Neural progenitor cell (in vitro differentiated cells): ENCODE results near the gene FRYL. TPM values are rescaled to one million over a fixed set of nuclear protein-coding genes. Genes with fewer than 3 reads are reported as not detected.

Source experiments
- DNase-seq: peaks from one replicate; pipeline ENCODE4 v3.0.0-alpha.2; 2016; ENCODE audit warnings: low spot score
- H2AFZ ChIP-seq: fragments of 200-600 bp; sonication (generic); replicated peaks from 2 replicates; pipeline ENCODE4 v1.6.1; 2016; ENCODE audit warnings: antibody characterized with exemption
- H3F3A ChIP-seq: fragments of 200-600 bp; sonication (generic); 2 replicates; pipeline ENCODE4 v1.6.1; 2016; ENCODE audit warnings: antibody characterized with exemption, low read depth
- H3K27ac ChIP-seq: fragments of 200-600 bp; sonication (generic); 2 replicates; pipeline ENCODE4 v1.5.1; 2016; ENCODE audit warnings: mild to moderate bottlenecking
- H3K27me3 ChIP-seq: fragments of 200-600 bp; sonication (generic); 2 replicates; pipeline ENCODE4 v1.6.1; 2016; ENCODE audit warnings: mild to moderate bottlenecking, moderate library complexity
- H3K36me3 ChIP-seq: fragments of 200-600 bp; sonication (generic); 2 replicates; pipeline ENCODE4 v1.5.1; 2016
- H3K4me1 ChIP-seq: fragments of 200-600 bp; sonication (generic); 2 replicates; pipeline ENCODE4 v1.6.1; 2016; ENCODE audit warnings: mixed run types
- H3K4me2 ChIP-seq: fragments of 200-600 bp; sonication (generic); 2 replicates; pipeline ENCODE4 v1.6.1; 2016
- H3K4me3 ChIP-seq: fragments of 200-600 bp; sonication (generic); 2 replicates; pipeline ENCODE4 v1.5.1; 2016
- H3K79me2 ChIP-seq: fragments of 200-600 bp; sonication (generic); 2 replicates; pipeline ENCODE4 v1.6.1; 2016; ENCODE audit warnings: low read depth
- H3K9ac ChIP-seq: fragments of 200-600 bp; sonication (generic); 2 replicates; pipeline ENCODE4 v1.6.1; 2016
- H3K9me3 ChIP-seq: fragments of 200-600 bp; sonication (generic); 2 replicates; pipeline ENCODE4 v1.5.1; 2016; ENCODE audit warnings: low read depth
- H4K20me1 ChIP-seq: fragments of 200-600 bp; sonication (generic); 2 replicates; pipeline ENCODE4 v1.6.1; 2016; ENCODE audit warnings: low read depth
- H3K27ac Mint-ChIP-seq: 3 replicates; pipeline ENCODE4 v1.8.0; 2021; ENCODE audit warnings: mixed read lengths
- H3K27me3 Mint-ChIP-seq: 2 replicates; pipeline ENCODE4 v1.8.0; 2022; ENCODE audit warnings: low read depth, mild to moderate bottlenecking, inconsistent platforms, moderate library complexity, mixed read lengths; ENCODE audit not compliant: insufficient read depth
- H3K36me3 Mint-ChIP-seq: 3 replicates; pipeline ENCODE4 v1.8.0; 2021; ENCODE audit warnings: mixed read lengths
- H3K4me1 Mint-ChIP-seq: 3 replicates; pipeline ENCODE4 v1.8.0; 2021; ENCODE audit warnings: mixed read lengths
- H3K4me3 Mint-ChIP-seq: 3 replicates; pipeline ENCODE4 v1.8.0; 2021; ENCODE audit warnings: mild to moderate bottlenecking, moderate library complexity, mixed read lengths
- H3K9me3 Mint-ChIP-seq: 3 replicates; pipeline ENCODE4 v1.8.0; 2020; ENCODE audit warnings: mixed read lengths
- EZH2 ChIP-seq: fragments of 200-600 bp; sonication (generic); IDR thresholded peaks from 2 replicates; pipeline ENCODE4 v1.6.1; 2017; ENCODE audit warnings: antibody characterized with exemption, mild to moderate bottlenecking, moderate library complexity
- EZH2phosphoT487 ChIP-seq: fragments of 200-600 bp; sonication (generic); IDR thresholded peaks from 2 replicates; pipeline ENCODE4 v1.6.1; 2017; ENCODE audit warnings: antibody characterized with exemption
- total RNA-seq: library from RNA; depleted of rRNA; stranded (reverse); fragments of >200 nt; gene quantifications from 2 replicates; pipeline ENCODE4 v1.2.3, GENCODE V29; 2015; ENCODE audit warnings: low replicate concordance
- TF ChIP-seq, protein P1 (sequence below): fragments of 200-600 bp; sonication (generic); IDR thresholded peaks from 2 replicates; pipeline ENCODE4 v1.5.1; 2017; ENCODE audit warnings: antibody characterized with exemption, mild to moderate bottlenecking

Gene FRYL
- total RNA-seq, 1 donor from 2014 or later: 70.5 TPM

DNA sequence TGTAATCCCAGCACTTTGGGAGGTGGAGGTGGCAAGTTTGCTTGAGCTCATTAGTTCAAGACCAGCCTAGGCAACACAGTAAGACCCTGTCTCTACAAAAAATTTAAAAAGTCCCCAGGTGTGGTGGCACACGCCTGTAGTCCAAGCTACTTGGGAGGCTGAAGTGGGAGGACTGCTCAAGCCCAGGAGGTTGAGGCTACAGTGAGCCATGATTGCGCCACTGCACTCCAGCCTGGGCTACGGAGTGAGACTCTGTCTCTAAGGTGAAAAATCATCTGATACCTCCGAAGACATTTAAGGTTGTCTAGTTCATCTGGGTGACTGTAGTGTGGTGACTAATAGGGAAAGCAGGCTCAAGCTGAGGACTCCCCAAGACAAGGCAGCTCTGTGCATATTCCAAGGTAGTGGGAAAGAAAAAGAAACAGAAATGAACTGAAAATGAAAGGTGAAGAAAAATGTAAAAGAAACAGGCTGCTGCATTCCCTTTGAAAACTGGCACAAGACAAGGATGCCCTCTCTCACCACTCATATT is 23.3 kb downstream of the FRYL start:
- no peak overlapping the region for H3K27ac ChIP-seq
- H2AFZ ChIP-seq: no peak overlapping the region
- Mint-ChIP-seq H3K27ac (no peak overlapping the region), H3K4me3 (no peak overlapping the region), H3K36me3 (peaks cover 49% of the 10 kb centered on the region), H3K27me3 (peaks cover 2% of the 10 kb centered on the region), H3K4me1 (no peaks in the 10 kb centered on the region), H3K9me3 (peaks cover 62% of the 10 kb centered on the region)
- no peaks in the 10 kb centered on the region for H3K4me1 ChIP-seq
- DNase-seq: no peak
- H3K9me3 ChIP-seq: no peaks in the 10 kb centered on the region
- peaks cover 8% of the 10 kb centered on the region for H4K20me1 ChIP-seq
- H3K36me3 ChIP-seq: peaks cover 11% of the 10 kb centered on the region
- no peak overlapping the region for H3K4me3 ChIP-seq
- TF ChIP-seq EZH2 (no peak), EZH2phosphoT487 (no peak)
- TF ChIP-seq, protein P1, sequence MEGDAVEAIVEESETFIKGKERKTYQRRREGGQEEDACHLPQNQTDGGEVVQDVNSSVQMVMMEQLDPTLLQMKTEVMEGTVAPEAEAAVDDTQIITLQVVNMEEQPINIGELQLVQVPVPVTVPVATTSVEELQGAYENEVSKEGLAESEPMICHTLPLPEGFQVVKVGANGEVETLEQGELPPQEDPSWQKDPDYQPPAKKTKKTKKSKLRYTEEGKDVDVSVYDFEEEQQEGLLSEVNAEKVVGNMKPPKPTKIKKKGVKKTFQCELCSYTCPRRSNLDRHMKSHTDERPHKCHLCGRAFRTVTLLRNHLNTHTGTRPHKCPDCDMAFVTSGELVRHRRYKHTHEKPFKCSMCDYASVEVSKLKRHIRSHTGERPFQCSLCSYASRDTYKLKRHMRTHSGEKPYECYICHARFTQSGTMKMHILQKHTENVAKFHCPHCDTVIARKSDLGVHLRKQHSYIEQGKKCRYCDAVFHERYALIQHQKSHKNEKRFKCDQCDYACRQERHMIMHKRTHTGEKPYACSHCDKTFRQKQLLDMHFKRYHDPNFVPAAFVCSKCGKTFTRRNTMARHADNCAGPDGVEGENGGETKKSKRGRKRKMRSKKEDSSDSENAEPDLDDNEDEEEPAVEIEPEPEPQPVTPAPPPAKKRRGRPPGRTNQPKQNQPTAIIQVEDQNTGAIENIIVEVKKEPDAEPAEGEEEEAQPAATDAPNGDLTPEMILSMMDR: no peak
- no peak overlapping the region for H3K4me2 ChIP-seq
- peaks cover 95% of the 10 kb centered on the region for H3K79me2 ChIP-seq
- no peaks in the 10 kb centered on the region for H3K27me3 ChIP-seq
- no peaks in the 10 kb centered on the region for H3F3A ChIP-seq
- no peak overlapping the region for H3K9ac ChIP-seq

DNA sequence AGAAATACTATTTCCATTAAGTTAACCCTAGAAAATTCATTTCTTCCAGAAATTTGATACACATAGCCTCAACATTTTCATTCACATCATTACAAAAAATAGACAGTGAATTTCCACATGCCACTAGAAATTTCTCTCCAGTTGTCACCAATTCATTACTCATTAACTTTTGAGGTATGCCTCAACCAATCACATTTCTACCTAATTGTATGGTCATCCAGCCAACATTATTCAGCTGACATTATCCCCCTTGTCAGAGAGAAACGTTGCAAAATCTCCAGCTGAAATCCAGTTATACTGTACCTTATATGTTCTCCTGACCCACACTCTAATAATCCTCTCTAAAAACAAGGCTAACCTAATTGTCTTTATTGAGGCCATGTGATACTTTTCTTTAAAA is 24.8 kb downstream of the FRYL start:
- TF ChIP-seq EZH2 (no peak), EZH2phosphoT487 (no peak)
- TF ChIP-seq, protein P1: no peak
- H3K4me1 Mint-ChIP-seq: no peaks in the 10 kb centered on the region
- Histone ChIP-seq H3K36me3 (peaks cover 11% of the 10 kb centered on the region), H3K4me3 (no peak overlapping the region), H3K4me2 (no peak overlapping the region), H3K27me3 (no peaks in the 10 kb centered on the region), H4K20me1 (peaks cover 7% of the 10 kb centered on the region), H3K79me2 (peaks cover 95% of the 10 kb centered on the region), H3K27ac (no peak overlapping the region), H2AFZ (no peak overlapping the region), H3F3A (no peaks in the 10 kb centered on the region), H3K9ac (no peak overlapping the region), H3K4me1 (no peaks in the 10 kb centered on the region), H3K9me3 (no peaks in the 10 kb centered on the region)
- H3K4me3 Mint-ChIP-seq: no peak overlapping the region
- H3K36me3 Mint-ChIP-seq: peaks cover 48% of the 10 kb centered on the region
- H3K27ac Mint-ChIP-seq: no peak overlapping the region
- peaks cover 2% of the 10 kb centered on the region for H3K27me3 Mint-ChIP-seq
- no peak for DNase-seq
- H3K9me3 Mint-ChIP-seq: peaks cover 65% of the 10 kb centered on the region

DNA sequence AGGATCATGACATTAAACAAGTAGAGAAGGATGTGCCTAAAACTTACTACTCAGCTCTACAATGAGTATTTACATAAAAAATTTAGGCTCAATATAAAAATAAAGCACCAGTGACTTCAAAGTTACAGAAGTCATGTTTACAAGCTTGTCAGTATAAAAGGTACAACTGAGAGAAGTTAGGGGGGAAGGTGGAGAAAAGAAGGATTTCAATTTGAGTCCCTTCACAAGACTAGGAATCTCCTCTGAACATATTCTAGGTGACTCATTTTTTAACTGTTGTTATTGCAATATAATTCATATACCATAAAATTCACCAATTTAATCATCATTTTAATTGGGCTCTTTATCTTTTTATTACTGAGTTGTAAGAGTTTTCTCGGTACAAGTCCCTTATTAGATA is 26.9 kb downstream of the FRYL start:
- TF ChIP-seq EZH2 (no peak), EZH2phosphoT487 (no peak)
- TF ChIP-seq, protein P1: no peak
- H3K36me3 ChIP-seq: peaks cover 8% of the 10 kb centered on the region
- no peak overlapping the region for H2AFZ ChIP-seq
- peaks cover 66% of the 10 kb centered on the region for H3K9me3 Mint-ChIP-seq
- H3K4me1 Mint-ChIP-seq: peaks cover 3% of the 10 kb centered on the region
- no peaks in the 10 kb centered on the region for H3K4me1 ChIP-seq
- DNase-seq: no peak
- H3K9me3 ChIP-seq: no peaks in the 10 kb centered on the region
- no peak overlapping the region for H3K4me2 ChIP-seq
- H3K27me3 ChIP-seq: no peaks in the 10 kb centered on the region
- no peak overlapping the region for H3K9ac ChIP-seq
- no peak overlapping the region for H3K27ac ChIP-seq
- peaks cover 23% of the 10 kb centered on the region for H4K20me1 ChIP-seq
- no peak overlapping the region for H3K4me3 Mint-ChIP-seq
- peaks cover 49% of the 10 kb centered on the region for H3K36me3 Mint-ChIP-seq
- no peaks in the 10 kb centered on the region for H3F3A ChIP-seq
- H3K27me3 Mint-ChIP-seq: no peaks in the 10 kb centered on the region
- no peak overlapping the region for H3K4me3 ChIP-seq
- H3K79me2 ChIP-seq: peaks cover 95% of the 10 kb centered on the region
- H3K27ac Mint-ChIP-seq: no peak overlapping the region
